Activated T-helper 9 cell treated with anti-CD3 and anti-CD28 coated beads, Interleukin-2, amount 50 U/mL, for 16 hours (primary cell): ENCODE results near the gene PSMA7.

Experiments used
- DNase-seq: peaks from one replicate; pipeline ENCODE4 v3.0.0-alpha.2; 2020; ENCODE audit warnings: low read depth

PSMA7 gene

GRCh38 chr20:62087227-62087626 lies 56.0 kb downstream of the PSMA7 start:
- DNase-seq, result no peak
